MM.1S (cell line): Measurements from ENCODE around the gene CDC42BPA.

Experiments used
- DNase-seq: peaks from one replicate; pipeline ENCODE4 v3.0.0-alpha.2; 2015
- H2AFZ ChIP-seq: fragments of 300-600 bp; sonication (generic); 2 replicates; pipeline ENCODE4 v1.6.0; 2016; ENCODE audit warnings: antibody characterized with exemption, low read length
- H3F3A ChIP-seq: fragments of 300-600 bp; sonication (generic); 2 replicates; pipeline ENCODE4 v1.6.1; 2016; ENCODE audit warnings: mild to moderate bottlenecking, antibody characterized with exemption, low read length, moderate library complexity, mixed read lengths; ENCODE audit not compliant: insufficient read depth
- H3K27ac ChIP-seq: fragments of 300-600 bp; sonication (generic); 2 replicates; pipeline ENCODE4 v1.5.1; 2016; ENCODE audit warnings: mild to moderate bottlenecking, low read length
- H3K27me3 ChIP-seq: fragments of 300-600 bp; sonication (generic); replicated peaks from 2 replicates; pipeline ENCODE4 v1.6.0; 2016; ENCODE audit warnings: low read length; ENCODE audit not compliant: insufficient read depth
- H3K36me3 ChIP-seq: fragments of 300-600 bp; sonication (generic); replicated peaks from 2 replicates; pipeline ENCODE4 v1.6.1; 2016; ENCODE audit warnings: mild to moderate bottlenecking, low read length, mixed read lengths; ENCODE audit not compliant: insufficient read depth
- H3K4me1 ChIP-seq: fragments of 300-600 bp; sonication (generic); 2 replicates; pipeline ENCODE4 v1.6.1; 2016; ENCODE audit warnings: low read length, mixed read lengths
- H3K4me2 ChIP-seq: fragments of 300-600 bp; sonication (generic); 2 replicates; pipeline ENCODE4 v1.6.0; 2016; ENCODE audit warnings: low read depth, low read length
- H3K4me3 ChIP-seq: fragments of 300-600 bp; sonication (generic); 2 replicates; pipeline ENCODE4 v1.5.1; 2016; ENCODE audit warnings: low read length, mixed read lengths
- H3K79me2 ChIP-seq: fragments of 300-600 bp; sonication (generic); 2 replicates; pipeline ENCODE4 v1.6.1; 2016; ENCODE audit warnings: mixed run types, low read length, mixed read lengths
- H3K9ac ChIP-seq: fragments of 300-600 bp; sonication (generic); 2 replicates; pipeline ENCODE4 v1.6.1; 2016; ENCODE audit warnings: low read length, mixed read lengths
- H3K9me2 ChIP-seq: fragments of 300-600 bp; sonication (generic); replicated peaks from 2 replicates; pipeline ENCODE4 v1.6.1; 2016; ENCODE audit warnings: mild to moderate bottlenecking, low read length, mixed read lengths; ENCODE audit not compliant: insufficient read depth
- H3K9me3 ChIP-seq: fragments of 300-600 bp; sonication (generic); replicated peaks from 2 replicates; pipeline ENCODE4 v1.6.1; 2016; ENCODE audit warnings: mild to moderate bottlenecking, low read length, mixed read lengths; ENCODE audit not compliant: insufficient read depth
- H4K20me1 ChIP-seq: fragments of 300-600 bp; sonication (generic); 2 replicates; pipeline ENCODE4 v1.6.1; 2016; ENCODE audit warnings: mild to moderate bottlenecking, low read length, moderate library complexity, mixed read lengths; ENCODE audit not compliant: insufficient read depth
- EZH2 ChIP-seq: fragments of 300-600 bp; sonication (generic); optimal IDR thresholded peaks from 2 replicates; pipeline ENCODE3; 2017; ENCODE audit warnings: low read depth, mild to moderate bottlenecking, antibody characterized with exemption, low read length, mixed read lengths
- EZH2phosphoT487 ChIP-seq: fragments of 300-600 bp; sonication (generic); IDR thresholded peaks from 2 replicates; pipeline ENCODE4 v1.6.1; 2018; ENCODE audit warnings: antibody characterized with exemption, low read length
- TF ChIP-seq, protein P1 (sequence below): fragments of 300-600 bp; sonication (generic); IDR thresholded peaks from 2 replicates; pipeline ENCODE4 v1.5.1; 2016; ENCODE audit warnings: antibody characterized with exemption, low read length, mixed read lengths

Gene CDC42BPA

DNA sequence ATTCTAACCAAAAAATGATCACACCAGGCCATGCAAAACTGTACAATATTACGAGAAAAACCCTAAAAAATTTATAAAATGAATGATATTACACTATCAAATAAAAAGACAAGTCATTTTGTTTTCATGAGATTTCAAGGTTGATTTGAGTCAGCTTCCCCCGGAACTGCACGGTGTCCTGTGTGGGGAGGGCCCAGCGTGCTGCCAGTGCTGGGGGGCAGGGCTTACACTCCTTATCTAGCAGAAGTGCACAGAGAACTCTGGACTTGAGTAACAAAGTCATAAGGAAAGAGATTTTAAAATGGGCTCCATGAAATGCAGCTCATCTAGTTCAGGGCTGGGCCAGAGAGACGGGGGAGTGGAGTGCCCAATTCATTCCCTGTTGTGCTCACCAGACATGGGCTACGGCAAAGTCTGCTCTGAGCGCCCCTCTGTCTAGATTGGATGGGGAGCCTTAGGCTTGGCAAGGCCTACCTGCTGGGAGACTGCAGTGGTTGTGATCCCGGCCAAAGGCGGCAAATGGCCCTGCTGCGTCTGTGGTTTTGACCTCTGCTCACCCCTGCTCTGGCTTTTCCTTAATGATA, 328.1 kb downstream of the CDC42BPA start:
- no peaks in the 10 kb centered on the region for H3K27me3 ChIP-seq
- no peaks in the 10 kb centered on the region for H3F3A ChIP-seq
- H3K9me2 ChIP-seq, result no peaks in the 10 kb centered on the region
- TF ChIP-seq EZH2phosphoT487 (no peak), EZH2 (no peak)
- TF ChIP-seq, protein P1, sequence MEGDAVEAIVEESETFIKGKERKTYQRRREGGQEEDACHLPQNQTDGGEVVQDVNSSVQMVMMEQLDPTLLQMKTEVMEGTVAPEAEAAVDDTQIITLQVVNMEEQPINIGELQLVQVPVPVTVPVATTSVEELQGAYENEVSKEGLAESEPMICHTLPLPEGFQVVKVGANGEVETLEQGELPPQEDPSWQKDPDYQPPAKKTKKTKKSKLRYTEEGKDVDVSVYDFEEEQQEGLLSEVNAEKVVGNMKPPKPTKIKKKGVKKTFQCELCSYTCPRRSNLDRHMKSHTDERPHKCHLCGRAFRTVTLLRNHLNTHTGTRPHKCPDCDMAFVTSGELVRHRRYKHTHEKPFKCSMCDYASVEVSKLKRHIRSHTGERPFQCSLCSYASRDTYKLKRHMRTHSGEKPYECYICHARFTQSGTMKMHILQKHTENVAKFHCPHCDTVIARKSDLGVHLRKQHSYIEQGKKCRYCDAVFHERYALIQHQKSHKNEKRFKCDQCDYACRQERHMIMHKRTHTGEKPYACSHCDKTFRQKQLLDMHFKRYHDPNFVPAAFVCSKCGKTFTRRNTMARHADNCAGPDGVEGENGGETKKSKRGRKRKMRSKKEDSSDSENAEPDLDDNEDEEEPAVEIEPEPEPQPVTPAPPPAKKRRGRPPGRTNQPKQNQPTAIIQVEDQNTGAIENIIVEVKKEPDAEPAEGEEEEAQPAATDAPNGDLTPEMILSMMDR, result no peak
- H3K36me3 ChIP-seq, result no peaks in the 10 kb centered on the region
- no peak overlapping the region for H3K27ac ChIP-seq
- no peak for DNase-seq
- no peaks in the 10 kb centered on the region for H3K9me3 ChIP-seq
- H3K79me2 ChIP-seq, result no peaks in the 10 kb centered on the region
- H2AFZ ChIP-seq, result no peak overlapping the region
- H3K9ac ChIP-seq, result no peak overlapping the region
- H3K4me1 ChIP-seq, result no peaks in the 10 kb centered on the region
- no peaks in the 10 kb centered on the region for H4K20me1 ChIP-seq
- H3K4me3 ChIP-seq, result no peak overlapping the region
- H3K4me2 ChIP-seq, result no peak overlapping the region

DNA sequence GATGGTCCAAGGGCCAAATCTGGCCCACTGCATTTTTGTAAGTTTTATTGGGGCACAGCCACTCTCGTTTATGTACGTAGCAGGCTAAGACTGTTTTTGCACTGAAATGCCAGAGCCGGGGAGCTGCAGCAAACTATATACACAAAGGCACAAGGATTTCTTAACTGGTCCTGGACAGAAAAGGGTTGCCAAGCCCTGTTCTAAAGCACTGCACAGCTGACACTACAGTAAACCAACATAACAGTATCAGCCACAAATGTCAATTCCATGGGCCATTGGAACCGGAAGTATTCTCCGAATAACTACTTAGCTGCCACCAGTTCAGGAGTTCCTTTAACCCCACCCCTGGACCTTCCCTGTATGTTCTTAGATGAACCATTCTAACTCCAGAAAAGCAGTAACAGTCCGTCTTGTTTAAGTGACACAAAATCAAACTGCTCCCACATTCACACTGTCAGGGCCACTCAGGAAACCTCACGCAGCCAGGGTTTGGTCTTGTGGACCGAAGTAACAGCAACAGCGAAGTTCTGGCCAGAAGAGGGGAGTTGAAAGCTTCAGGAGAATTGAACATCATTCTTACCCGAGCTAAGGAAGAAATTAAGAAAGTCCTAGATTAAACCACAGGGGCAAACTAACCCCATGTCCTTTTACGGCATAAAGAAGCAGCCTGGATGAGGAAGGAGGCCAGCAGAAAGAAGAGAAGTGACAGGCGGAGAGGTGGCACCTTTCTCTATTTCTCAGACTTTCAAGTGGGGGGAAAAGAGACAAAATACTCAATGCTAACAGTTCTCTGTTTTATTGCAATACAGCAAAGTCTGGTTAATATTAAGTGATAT, 329.0 kb downstream of the CDC42BPA start:
- H2AFZ ChIP-seq, result no peak overlapping the region
- no peaks in the 10 kb centered on the region for H3K9me3 ChIP-seq
- no peaks in the 10 kb centered on the region for H3K4me1 ChIP-seq
- no peak overlapping the region for H3K4me2 ChIP-seq
- H3K9ac ChIP-seq, result no peak overlapping the region
- no peak overlapping the region for H3K27ac ChIP-seq
- H3K27me3 ChIP-seq, result no peaks in the 10 kb centered on the region
- no peaks in the 10 kb centered on the region for H3K9me2 ChIP-seq
- no peak for DNase-seq
- H3K4me3 ChIP-seq, result no peak overlapping the region
- H3K36me3 ChIP-seq, result no peaks in the 10 kb centered on the region
- TF ChIP-seq, protein P1, result no peak
- no peak for TF ChIP-seq EZH2
- no peaks in the 10 kb centered on the region for H3K79me2 ChIP-seq
- no peaks in the 10 kb centered on the region for H4K20me1 ChIP-seq
- H3F3A ChIP-seq, result no peaks in the 10 kb centered on the region

DNA sequence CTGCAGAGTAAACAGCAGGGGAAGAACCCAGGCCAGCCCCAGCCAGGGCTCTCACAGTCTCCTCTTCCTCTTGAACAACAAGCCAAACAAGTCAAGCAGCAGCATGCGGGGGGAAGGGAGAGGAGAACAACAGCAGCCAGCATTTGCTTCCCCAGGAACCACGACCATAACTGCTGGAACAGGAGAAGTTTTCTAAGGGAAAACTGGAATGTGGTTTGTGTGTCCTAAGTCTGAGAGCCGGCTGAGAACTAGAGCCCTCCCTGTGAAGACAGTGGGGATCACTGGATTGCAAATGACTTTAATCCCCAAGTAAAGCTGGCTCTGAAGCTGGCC, 330.0 kb downstream of the CDC42BPA start:
- Histone ChIP-seq H3K27ac (no peak overlapping the region), H3K4me2 (no peak overlapping the region), H3K9me3 (no peaks in the 10 kb centered on the region), H2AFZ (no peak overlapping the region), H4K20me1 (no peaks in the 10 kb centered on the region), H3F3A (no peaks in the 10 kb centered on the region), H3K4me1 (no peaks in the 10 kb centered on the region), H3K36me3 (no peaks in the 10 kb centered on the region), H3K79me2 (no peaks in the 10 kb centered on the region), H3K27me3 (no peaks in the 10 kb centered on the region), H3K9ac (no peak overlapping the region), H3K9me2 (no peaks in the 10 kb centered on the region), H3K4me3 (no peak overlapping the region)
- no peak for TF ChIP-seq EZH2
- no peak for TF ChIP-seq EZH2phosphoT487
- TF ChIP-seq, protein P1, result no peak
- no peak for DNase-seq
